ENCODE data around the gene CCSER1.

Gene CCSER1

GRCh38 chr4:90598741-90599140, 471.5 kb downstream of the CCSER1 start:
- TF ChIP-seq EZH2phosphoT487 (IDR thresholded peaks at IDR 0.05; ENCODE audit: borderline replicate concordance, low read length) (no peak), CTCF (IDR thresholded peaks at IDR 0.05; ENCODE audit: low read depth, low read length, poor library complexity, severe bottlenecking) (no peak)
- Histone ChIP-seq H3K27ac (ENCODE audit: low read depth, low read length) (no peak overlapping the region), H3K9me2 (replicated peaks; ENCODE audit: control insufficient read depth, low read length) (no peaks in the 10 kb centered on the region)

GRCh38 chr4:90602726-90603125, 475.5 kb downstream of the CCSER1 start:
- H3K4me2 ChIP-seq (ENCODE audit: low read length), result no peak overlapping the region
- no peaks in the 10 kb centered on the region for H4K20me1 ChIP-seq (ENCODE audit: control insufficient read depth, insufficient read depth, low read depth, low read length)
- no peaks in the 10 kb centered on the region for H3K9me3 ChIP-seq (ENCODE audit: control insufficient read depth, insufficient read depth, low read length)
- no peak overlapping the region for H3K27ac ChIP-seq (ENCODE audit: low read depth, low read length)
- H3K79me2 ChIP-seq (ENCODE audit: control insufficient read depth, low read length), result no peaks in the 10 kb centered on the region
- no peaks in the 10 kb centered on the region for H3K27me3 ChIP-seq (ENCODE audit: control insufficient read depth, low read length)
- TF ChIP-seq CTCF (IDR thresholded peaks at IDR 0.05; ENCODE audit: low read depth, low read length, poor library complexity, severe bottlenecking) (no peak), EZH2phosphoT487 (IDR thresholded peaks at IDR 0.05; ENCODE audit: borderline replicate concordance, low read length) (no peak)
- no peak overlapping the region for H3K4me3 ChIP-seq (ENCODE audit: low read length)
- H3K9me2 ChIP-seq (replicated peaks; ENCODE audit: control insufficient read depth, low read length), result no peaks in the 10 kb centered on the region; the same call in 1 of the 2 replicates
- H3F3A ChIP-seq (ENCODE audit: control insufficient read depth, insufficient read depth), result no peaks in the 10 kb centered on the region
- no peaks in the 10 kb centered on the region for H3K36me3 ChIP-seq (ENCODE audit: control insufficient read depth, low read length)
- no peaks in the 10 kb centered on the region for H3K4me1 ChIP-seq (ENCODE audit: control insufficient read depth, low read length)

More at GRCh38 chr4:90598741-90599140, 471.5 kb downstream of the CCSER1 start:
- Histone ChIP-seq H3K27me3 (ENCODE audit: control insufficient read depth, low read length) (no peaks in the 10 kb centered on the region), H3K36me3 (ENCODE audit: control insufficient read depth, low read length) (no peaks in the 10 kb centered on the region), H3K4me2 (ENCODE audit: low read length) (no peak overlapping the region), H3K4me3 (ENCODE audit: low read length) (no peak overlapping the region), H3K79me2 (ENCODE audit: control insufficient read depth, low read length) (no peaks in the 10 kb centered on the region), H3F3A (ENCODE audit: control insufficient read depth, insufficient read depth) (no peaks in the 10 kb centered on the region), H3K9me3 (ENCODE audit: control insufficient read depth, insufficient read depth, low read length) (no peaks in the 10 kb centered on the region), H4K20me1 (ENCODE audit: control insufficient read depth, insufficient read depth, low read depth, low read length) (no peaks in the 10 kb centered on the region), H3K4me1 (ENCODE audit: control insufficient read depth, low read length) (no peaks in the 10 kb centered on the region)

GRCh38 chr4:90603540-90603939, 476.3 kb downstream of the CCSER1 start:
- TF ChIP-seq CTCF (IDR thresholded peaks at IDR 0.05; ENCODE audit: low read depth, low read length, poor library complexity, severe bottlenecking), result no peak
- no peak for TF ChIP-seq EZH2phosphoT487 (IDR thresholded peaks at IDR 0.05; ENCODE audit: borderline replicate concordance, low read length)
- no peaks in the 10 kb centered on the region for H3K9me3 ChIP-seq (ENCODE audit: control insufficient read depth, insufficient read depth, low read length)
- H3K79me2 ChIP-seq (ENCODE audit: control insufficient read depth, low read length), result no peaks in the 10 kb centered on the region
- H3K4me1 ChIP-seq (ENCODE audit: control insufficient read depth, low read length), result no peaks in the 10 kb centered on the region
- H3K4me2 ChIP-seq (ENCODE audit: low read length), result no peak overlapping the region
- no peaks in the 10 kb centered on the region for H3K27me3 ChIP-seq (ENCODE audit: control insufficient read depth, low read length)
- no peaks in the 10 kb centered on the region for H3F3A ChIP-seq (ENCODE audit: control insufficient read depth, insufficient read depth)
- no peaks in the 10 kb centered on the region for H3K36me3 ChIP-seq (ENCODE audit: control insufficient read depth, low read length)
- no peak overlapping the region for H3K4me3 ChIP-seq (ENCODE audit: low read length)
- no peaks in the 10 kb centered on the region for H4K20me1 ChIP-seq (ENCODE audit: control insufficient read depth, insufficient read depth, low read depth, low read length)
- H3K27ac ChIP-seq (ENCODE audit: low read depth, low read length), result no peak overlapping the region
- no peaks in the 10 kb centered on the region; the same call in 1 of the 2 replicates for H3K9me2 ChIP-seq (replicated peaks; ENCODE audit: control insufficient read depth, low read length)
